Stimulated activated naive CD4-positive, alpha-beta T cell (primary cell): ENCODE measurements around the gene CRLF2.
"Not testable (repeated sequence)": the region's sequence is repeated elsewhere in the genome, so short reads cannot be mapped to it uniquely, and the experiment has no call there.

Experiments
- DNase-seq, 6 experiments: peaks; one replicate each; lab custom pipeline; 2025; lab: John Stamatoyannopoulos, UW

CRLF2 gene

DNA sequence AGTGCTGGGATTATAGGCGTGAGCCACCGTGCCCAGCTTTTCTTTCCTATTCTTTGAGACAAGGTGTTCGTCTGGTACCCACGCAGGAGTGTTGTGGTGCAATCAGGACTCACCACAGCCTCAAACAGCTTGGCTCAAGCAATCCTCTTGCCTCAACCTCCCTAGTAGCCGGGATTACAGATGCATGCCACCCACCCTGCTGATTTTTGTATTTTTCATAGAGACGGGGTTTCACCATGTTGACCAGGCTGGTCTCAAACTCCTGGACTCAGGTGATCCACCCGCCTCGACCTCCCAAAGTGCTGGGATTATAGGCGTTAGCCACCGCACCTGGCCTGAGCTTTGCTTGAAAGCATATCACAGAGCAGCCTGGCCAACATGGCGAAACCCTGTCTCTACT, 1.5 kb upstream of the CRLF2 start:
- DNase-seq, result no peak

DNA sequence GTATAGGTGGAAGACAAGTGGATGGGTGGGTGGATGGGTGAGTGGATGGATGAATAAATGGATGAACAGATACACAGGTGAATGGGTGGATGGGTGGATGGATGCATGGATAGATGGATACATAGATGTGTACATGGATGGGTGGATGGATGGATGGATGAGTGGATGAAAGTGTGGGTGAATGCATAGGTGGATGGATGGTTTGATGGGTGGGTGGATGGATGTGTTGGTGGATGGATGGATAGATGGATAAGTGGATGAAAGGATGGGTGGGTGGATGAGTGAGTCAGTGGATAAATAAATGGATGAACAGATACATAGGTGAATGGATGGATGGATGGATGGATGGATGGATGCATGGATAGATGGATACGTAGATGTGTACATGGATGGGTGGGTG, 1.6 kb downstream of the CRLF2 start:
- no peak for DNase-seq

DNA sequence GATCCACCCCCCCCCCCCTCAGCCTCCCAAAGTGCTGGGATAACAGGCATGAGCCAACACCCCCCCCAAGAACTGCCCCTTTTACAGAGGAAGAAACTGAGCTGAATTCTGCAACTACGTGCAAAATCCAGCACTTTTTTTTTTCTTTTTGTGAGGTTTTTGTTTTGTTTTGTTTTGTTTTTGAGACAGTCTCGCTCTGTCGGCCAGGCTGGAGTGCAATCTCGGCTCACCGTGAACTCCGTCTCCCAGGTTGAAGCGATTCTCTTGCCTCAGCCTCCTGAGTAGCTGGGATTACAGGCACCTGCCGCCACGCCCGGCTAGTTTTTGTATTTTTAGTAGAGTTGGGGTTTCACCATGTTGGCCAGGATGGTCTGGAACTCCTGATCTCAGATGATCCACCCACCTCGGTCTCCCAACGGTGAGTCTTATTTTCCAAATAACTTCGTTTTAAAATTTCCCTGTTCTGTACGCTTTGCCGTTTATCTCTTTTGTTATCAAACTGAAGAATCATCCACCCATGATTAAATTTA, 4.9 kb downstream of the CRLF2 start:
- DNase-seq, result no peak

DNA sequence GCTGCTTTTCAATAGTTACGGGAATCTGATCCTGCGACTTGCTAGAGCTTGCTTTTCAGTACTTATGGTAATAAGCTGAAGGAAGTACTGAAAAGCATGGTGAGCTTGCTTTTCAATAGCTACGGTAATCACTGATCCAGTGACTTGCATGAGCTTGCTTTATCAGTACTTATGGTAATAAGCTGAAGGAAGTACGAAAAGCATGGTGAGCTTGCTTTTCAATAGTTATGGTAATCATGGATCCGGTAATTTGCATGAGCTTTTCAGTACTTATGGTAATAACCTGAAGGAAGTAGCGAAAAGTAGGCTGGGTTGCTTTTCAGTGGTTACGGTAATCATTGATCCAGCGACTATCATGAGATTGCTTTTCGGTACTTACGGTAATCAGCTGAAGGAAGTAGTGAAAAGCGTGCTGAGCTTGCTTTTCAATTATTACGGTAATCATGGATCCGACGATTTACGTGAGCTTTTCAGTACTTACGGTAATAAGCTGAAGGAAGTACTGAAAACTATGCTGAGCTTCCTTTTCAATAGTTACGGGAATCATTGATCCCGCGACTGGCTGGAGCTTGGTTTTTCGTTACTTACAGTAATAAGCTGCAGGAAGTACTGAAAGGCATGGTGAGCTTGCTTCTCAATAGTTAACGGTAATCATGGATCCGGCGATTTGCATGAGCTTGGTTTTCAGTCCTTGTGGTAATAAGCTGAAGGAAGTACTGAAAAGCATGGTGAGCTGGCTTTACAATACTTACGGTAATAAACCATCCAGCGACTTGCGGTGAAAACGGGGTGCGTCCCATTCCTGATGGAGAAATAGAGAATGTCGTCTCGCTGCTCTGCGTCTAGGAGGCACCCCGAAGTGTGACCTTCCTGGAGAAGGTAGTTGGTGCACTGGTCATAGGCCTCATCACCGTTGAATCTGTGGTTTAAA, 6.5 kb downstream of the CRLF2 start:
- no peak for DNase-seq

DNA sequence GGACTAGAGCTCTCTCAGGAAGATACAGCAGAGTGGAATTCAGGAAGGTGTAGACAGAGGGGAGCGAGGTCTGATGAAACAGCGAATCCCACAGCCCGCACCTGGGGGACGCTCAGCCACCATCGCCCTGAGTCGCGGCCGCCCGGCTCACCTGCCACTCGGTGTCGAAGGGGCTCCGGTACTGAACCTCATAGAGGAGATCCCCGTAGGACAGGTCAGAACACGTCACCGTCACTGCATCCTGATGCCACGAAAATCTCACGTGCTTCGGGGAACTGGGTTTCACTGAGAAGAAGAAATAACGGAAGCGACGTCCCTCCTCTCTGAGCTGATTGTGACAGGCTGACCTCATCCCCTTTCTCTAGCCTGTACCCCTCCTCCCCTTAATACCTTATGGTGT, 10.2 kb downstream of the CRLF2 start:
- DNase-seq, result no peak

DNA sequence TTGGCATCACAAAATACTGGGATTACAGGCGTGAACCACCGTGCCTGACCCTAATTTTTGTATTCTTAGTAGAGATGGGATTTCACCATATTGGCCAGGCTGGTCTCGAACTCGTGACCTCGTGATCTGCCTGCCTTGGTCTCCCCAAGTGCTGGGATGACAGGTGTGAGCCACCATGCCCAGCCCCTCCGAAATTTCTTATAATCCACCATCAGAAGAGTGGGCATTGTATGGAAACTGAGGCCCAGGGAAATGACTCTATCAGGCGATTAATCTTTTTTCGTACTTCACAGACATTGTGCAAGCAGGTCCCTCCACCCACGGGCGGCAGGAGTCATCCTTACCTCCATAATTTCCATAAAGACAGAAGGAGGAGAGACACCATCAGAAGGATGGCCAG, 16.0 kb downstream of the CRLF2 start:
- no peak for DNase-seq

DNA sequence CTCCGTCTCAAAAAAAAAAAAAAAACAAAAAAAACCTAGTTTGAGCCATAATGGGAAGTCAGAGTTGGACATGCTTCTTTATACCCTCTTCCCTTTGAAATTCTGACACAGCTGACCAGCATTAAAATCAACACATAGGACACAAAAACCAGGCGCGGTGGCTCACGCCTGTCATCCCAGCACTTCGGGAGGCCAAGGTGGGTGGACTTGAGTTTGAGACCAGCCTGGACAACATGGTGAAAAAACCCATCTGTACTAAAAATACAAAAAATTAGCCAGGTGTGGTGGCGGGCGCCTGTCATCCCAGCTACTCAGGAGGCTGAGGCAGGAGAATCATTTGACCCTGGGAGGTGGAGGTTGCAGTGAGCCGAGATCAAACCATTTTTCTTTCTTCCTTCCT, 20.3 kb downstream of the CRLF2 start:
- DNase-seq, result not testable (repeated sequence)

DNA sequence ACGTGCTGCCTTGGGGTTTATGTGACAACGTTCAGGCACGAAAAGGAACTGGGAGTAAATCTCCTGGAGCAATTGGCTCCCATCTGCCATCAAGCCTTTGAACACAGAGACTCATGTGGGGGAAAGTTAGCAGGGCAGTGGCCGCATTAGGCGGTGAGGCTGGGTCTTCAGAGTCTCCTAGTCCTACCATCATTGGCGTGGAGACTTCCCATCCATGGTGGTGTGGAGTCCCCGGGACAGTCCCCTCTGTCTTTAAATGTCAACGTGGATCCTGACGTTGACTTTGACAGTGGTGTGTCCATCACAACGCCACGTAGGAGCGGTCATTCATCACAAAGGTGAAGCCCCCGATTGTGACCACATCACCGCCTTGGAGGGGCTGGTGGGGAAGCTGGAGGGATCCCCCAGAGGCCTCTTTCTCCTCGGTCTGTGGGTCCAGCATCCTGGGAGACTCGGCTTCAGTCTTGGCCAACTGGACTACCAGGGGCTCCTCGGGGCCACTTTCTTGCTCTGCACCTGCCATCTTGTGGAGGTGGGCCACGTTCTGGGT, 21.8 kb downstream of the CRLF2 start:
- DNase-seq, result no peak

DNA sequence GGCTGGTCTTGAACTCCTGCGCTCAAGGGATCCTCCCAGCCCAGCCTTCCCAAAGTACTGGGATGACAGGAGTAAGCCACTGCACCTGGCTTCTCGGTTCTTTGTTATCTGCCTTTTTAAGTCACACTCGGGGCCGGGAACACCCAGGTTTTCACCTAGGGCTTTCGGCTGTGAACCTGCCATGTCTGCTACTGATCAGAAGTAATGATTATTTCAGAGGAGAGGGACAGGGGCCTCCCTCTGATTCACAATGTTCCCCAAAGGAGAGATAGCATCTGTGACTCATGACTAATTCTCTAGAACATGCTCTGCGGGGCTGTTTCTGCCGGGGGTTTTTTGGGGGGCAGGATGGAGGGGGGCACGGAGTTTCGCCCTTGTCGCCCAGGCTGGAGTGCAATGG, 26.9 kb downstream of the CRLF2 start:
- DNase-seq, result no peak

DNA sequence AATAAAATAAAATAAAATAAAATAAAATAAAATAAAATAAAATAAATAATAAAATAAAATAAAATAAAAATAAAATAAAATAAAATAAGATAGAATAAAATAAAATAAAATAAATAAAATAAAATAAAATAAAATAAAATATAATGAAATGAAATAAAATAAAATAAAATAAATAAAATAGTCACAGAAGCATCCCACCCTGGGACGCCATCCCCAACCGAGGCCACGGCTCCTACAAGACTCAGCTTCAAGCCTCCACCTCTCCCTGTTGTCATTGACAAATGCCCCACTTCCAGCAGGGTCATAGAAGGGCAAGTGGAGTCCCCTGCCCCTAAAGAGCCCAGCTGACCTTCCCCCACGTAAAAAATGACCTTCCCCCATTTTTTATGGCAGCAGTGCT, 30.2 kb downstream of the CRLF2 start:
- no peak for DNase-seq

DNA sequence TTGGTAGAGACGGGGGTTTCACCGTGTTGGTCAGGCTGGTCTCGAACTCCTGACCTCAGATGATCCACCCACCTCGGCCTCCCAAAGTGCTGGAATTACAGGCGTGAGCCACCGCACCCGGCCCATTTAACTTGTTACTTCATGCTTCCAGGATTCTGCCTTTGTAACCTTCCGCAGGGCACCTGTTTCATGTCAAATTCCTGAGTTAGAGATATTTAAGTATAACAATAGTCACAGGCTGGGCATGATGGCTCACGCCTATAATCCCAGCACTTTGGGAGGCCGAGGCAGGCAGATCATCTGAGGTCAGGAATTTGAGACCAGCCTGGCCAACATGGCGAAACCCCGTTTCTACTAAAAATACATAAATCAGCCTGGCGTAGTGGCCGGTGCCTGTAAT, 30.8 kb downstream of the CRLF2 start:
- not testable (repeated sequence) for DNase-seq

DNA sequence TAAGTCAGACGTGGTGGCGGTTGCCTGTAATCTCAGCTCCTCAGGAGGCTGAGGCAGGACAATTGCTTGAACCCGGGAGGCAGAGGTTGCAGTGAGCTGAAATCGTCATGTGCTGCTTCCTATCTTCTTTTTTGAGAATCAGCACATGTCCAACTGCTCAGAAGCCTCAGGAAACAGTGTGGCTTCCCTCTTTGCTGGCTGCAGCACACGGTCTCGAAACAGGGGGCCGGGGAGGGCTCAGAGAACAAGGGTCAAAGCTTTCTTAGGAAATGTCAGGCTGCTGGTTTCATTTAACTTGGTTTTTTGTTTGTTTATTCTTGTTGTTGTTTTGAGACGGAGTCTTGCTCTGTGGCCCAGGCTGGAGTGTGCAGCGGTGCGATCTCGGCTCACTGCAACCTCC, 31.3 kb downstream of the CRLF2 start:
- DNase-seq, result peak in 2 of 6 experiments; percentile 6 to 27

DNA sequence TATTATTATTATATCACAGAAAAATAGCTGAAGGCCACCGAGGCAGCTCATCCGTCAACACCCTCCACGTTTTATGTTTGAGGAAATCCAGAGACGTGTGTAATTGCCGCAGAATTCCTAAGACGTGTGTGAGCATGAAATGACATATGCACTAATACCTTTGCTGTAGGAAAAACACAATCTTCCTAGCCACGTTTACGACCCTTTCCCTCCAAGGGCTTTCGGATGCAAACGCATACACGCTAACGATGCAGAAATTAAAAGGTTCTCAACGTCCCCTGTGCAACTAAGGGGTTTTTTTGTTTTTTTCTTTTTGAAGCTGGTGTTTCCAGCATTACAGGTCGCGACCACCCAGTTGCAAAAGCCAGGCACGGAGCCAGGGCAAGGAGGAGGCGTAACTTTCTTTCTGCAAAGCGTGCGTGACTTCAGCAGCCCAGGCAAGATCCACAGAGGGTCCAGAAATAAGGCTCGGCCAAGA, 33.8 kb downstream of the CRLF2 start:
- DNase-seq, result peak in 2 of 6 experiments; percentile 65 to 83

DNA sequence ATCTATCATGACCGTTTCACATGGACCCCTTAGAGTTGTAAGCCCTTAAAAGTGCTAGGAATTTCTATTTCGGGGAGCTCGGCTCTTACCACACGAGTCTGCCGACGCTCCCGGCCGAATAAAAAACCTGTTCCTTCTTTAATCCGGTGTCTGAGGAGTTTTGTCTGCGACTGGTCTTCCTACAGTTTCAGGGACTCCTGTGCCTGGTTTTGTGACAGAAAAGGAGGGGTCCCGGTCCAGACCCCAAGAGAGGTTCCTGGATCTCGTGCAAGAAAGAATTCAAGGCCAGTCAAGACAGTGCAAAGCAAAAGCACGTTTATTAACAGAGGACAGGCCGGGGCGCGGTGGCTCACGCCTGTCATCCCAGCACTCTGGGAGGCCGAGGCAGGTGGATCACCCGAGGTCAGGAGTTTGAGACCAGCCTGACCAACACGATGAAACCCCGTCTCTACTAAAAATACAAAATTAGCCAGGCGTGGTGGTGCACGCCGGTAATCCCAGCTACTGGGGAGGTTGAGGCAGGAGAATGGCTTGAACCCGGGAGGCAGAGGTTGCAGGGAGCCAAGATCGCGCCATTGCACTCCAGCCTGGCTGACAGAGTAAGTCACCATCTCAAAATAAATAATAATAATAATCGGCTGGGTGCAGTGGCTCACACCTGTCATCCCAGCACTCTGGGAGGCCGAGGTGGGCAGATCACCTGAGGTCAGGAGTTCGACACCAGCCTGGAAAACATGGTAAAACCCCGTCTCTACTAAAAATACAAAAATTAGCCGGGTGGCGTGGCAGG, 35.7 kb downstream of the CRLF2 start:
- peak in 2 of 6 experiments; percentile 44 to 65 for DNase-seq

DNA sequence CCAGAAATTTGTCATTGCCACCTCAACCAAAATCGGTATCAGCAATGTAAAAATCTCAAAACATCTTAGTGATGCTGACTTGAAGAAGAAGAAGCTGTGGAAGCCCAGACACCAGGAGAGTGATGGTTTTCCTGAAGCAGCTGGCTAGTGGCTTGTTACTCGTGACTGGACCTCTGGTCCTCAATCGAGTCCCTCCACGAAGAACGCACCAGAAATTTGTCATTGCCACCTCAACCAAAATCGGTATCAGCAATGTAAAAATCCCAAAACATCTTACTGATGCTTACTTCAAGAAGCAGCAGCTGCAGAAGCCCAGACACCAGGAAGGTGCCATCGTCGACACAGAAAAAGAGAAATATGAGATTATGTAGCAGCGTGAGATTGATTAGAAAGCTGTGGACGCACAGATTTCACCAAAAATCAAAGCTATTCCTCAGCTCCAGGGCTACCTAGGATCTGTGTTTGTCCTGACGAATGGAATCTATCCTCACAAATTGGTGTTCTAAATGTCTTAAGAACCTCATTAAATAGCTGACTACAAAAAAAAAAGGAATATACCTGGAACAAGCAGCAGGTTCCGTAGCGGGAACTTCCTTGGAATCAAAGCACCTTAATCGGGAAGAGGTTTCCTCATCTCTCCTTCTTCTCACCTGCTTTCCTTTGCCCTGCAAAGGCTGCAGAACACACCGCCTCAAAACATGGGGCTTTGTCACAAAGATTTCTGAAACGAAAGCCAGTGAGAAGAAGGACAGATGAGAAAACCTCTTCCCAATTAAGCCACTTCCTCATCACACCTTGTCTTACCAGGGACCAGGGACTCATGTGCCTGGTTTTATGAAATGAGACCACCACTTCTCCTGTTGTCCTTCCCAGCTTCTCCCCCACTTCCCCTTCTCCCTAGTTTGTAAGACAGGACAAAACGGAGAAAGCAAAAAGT, 37.6 kb downstream of the CRLF2 start:
- DNase-seq, result not testable (repeated sequence)

DNA sequence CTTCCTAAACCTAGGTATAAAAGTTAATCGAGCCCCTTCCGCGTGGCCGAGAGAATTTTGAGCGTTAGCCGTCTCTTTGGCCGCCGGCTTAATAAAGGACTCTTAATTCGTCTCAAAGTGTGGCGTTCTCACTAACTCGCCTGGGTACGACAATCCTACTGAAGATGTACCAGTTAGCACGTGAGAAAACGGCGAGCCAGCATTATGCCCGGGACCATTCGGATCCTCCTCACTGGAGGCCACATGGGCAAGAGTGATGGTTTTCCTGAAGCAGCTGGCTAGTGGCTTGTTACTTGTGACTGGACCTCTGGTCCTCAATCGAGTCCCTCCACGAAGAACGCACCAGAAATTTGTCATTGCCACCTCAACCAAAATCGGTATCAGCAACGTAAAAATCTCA, 39.0 kb downstream of the CRLF2 start:
- not testable (repeated sequence) for DNase-seq

DNA sequence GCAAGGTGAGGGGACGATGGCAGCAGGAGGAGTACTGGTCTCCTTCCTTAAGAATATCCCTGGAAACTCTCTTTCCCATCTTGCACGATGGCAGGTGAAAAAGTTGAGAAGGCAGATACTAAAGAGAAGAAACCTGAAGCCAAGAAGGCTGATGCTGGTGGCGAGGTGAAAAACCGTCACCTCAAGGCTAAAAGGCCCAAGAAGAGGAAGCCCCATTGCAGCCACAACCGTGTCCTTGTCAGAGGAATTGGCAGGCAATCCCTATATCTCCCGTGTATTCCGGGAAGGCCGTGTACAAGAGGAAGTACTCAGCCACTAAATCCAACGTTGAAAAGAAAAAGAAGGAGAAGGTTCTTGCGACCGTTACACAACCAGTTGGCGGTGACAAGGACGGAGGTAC, 40.0 kb downstream of the CRLF2 start:
- DNase-seq, result no peak

DNA sequence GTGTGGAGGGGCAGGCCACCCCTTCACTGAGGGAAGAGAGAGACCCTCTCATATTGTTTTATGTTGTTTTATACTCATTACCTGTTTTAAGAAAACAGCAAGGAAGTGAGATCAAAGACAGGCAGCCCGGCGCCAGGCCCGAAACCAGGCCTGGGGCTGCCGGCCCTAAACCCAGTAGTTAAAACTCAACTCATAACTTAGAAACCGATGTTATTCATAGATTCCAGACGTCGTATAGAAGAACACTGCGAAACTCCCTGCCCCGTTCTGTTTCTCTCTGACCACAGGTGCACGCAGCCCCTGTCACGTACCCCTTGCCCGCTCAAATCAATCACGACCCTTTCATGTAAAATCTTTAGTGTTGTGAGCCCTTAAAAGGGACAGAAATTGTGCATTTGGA, 40.5 kb downstream of the CRLF2 start:
- not testable (repeated sequence) for DNase-seq

DNA sequence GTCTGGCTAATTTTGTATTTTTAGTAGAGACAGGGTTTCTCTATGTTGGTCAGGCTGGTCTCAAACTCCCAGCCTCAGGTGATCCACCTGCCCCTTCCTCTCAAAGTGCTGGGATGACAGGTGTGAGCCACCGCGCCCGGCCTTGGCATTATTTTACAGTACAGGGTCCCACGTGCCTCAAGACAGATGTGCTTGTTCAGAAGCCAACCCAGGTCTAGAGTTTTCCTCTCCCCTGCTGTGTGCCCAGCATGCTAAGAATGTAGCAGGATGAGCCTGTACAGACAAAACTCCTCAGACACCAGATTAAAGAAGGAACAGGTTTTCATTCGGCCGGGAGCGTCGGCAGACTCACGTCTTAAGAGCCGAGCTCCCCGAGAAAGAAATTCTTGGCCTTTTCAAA, 42.2 kb downstream of the CRLF2 start:
- no peak for DNase-seq

DNA sequence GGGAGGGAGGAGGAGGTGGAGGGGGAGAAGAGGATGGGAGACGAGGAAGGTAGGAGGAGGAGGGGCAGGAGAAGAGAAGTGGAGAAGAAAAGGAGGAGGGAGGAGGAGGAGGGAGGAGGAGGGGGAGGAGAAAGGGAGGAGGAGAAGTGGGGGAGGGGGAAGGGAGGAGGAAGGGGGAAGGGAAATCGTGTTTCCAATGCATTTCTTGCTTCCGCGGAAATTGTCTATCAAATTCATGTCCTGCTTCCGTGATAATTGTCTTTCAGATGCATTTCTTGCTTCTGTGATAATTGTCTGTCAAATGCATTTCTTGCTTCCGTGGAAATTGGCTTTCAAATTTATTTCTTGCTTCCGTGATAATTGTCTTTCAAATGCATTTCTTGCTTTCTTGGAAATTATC, 43.3 kb downstream of the CRLF2 start:
- no peak for DNase-seq

DNA sequence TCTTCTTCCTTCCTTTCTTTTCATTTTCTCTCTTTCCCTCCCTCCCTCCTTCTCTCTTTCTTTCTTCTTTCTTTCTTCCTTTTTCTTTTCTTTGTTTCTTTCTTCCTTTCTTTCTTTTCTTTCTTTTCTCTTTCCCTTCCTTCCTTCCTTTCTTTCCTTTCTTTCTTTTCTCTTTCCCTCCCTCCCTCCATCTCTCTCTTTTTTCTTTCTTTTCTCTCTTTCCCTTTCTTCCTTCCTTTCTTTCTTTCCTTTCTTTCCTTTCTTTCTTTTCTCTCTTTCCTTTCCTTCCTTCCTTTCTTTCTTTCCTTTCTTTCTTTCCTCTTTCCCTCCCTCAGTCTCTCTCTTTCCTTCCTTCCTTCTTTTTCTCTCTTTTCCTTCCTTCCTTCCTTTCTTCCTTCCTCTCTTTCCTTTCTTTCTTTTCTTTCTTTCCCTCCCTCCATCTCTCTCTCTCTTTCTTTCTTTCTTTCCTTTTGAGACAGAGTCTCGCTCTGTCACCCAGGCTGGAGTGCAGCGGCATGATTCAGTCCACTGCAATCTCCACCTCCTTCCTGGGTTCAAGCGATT, 44.4 kb downstream of the CRLF2 start:
- no peak for DNase-seq
